NCI-H1417 (cell line): ENCODE results near the gene ZNF831.

Experiments used
- DNase-seq, 3 experiments: peaks; one replicate each; lab custom pipeline; 2025; lab: John Stamatoyannopoulos, UW

The ZNF831 gene

GRCh38 chr20:59247731-59248684 lies 84.4 kb downstream of the ZNF831 start:
- DNase-seq: peak in 2 of 3 experiments; percentile 5 to 44

- no peak for DNase-seq
Observed at GRCh38 chr20:59250293-59250692, 86.7 kb downstream of the ZNF831 start.

- DNase-seq: no peak
Observed at GRCh38 chr20:59253325-59253724, 89.7 kb downstream of the ZNF831 start.

- peak in 1 of 3 experiments; percentile 23 for DNase-seq
Observed at GRCh38 chr20:59253779-59254319, 90.2 kb downstream of the ZNF831 start.

GRCh38 chr20:59255256-59255655 lies 91.6 kb downstream of the ZNF831 start:
- DNase-seq: no peak

- DNase-seq: no peak
Observed at GRCh38 chr20:59258221-59258621, 94.6 kb downstream of the ZNF831 start.

GRCh38 chr20:59259946-59260345 lies 96.3 kb downstream of the ZNF831 start:
- DNase-seq: no peak

- DNase-seq: no peak
Observed at GRCh38 chr20:59265298-59265697, 101.7 kb downstream of the ZNF831 start.

- peak; percentile 29 to 66 (median 54) for DNase-seq
Observed at GRCh38 chr20:59268870-59269269, 105.2 kb downstream of the ZNF831 start.

- DNase-seq: no peak
Observed at GRCh38 chr20:59269411-59270025, 105.9 kb downstream of the ZNF831 start.

- no peak for DNase-seq
Observed at GRCh38 chr20:59270380-59270779, 106.8 kb downstream of the ZNF831 start.

- peak in 1 of 3 experiments; percentile 15 for DNase-seq
Observed at GRCh38 chr20:59273739-59274357, 110.2 kb downstream of the ZNF831 start.

- DNase-seq: no peak
Observed at GRCh38 chr20:59276938-59277337, 113.3 kb downstream of the ZNF831 start.

- no peak for DNase-seq
Observed at GRCh38 chr20:59284470-59284869, 120.8 kb downstream of the ZNF831 start.

GRCh38 chr20:59289994-59290393 lies 126.4 kb downstream of the ZNF831 start:
- no peak for DNase-seq

GRCh38 chr20:59291740-59292383 lies 128.2 kb downstream of the ZNF831 start:
- peak in 1 of 3 experiments; percentile 20 for DNase-seq

GRCh38 chr20:59295531-59295930 lies 131.9 kb downstream of the ZNF831 start:
- DNase-seq: no peak

- no peak for DNase-seq
Observed at GRCh38 chr20:59297686-59298085, 134.1 kb downstream of the ZNF831 start.

GRCh38 chr20:59299945-59300332 lies 136.3 kb downstream of the ZNF831 start:
- no peak for DNase-seq

- no peak for DNase-seq
Observed at GRCh38 chr20:59300333-59301081, 136.9 kb downstream of the ZNF831 start, which contains the start of gene EDN3. Gene EDN3 (plus strand): TSS chr20:59300611. CDS start chr20:59300813, 202 bp downstream.
